Neural progenitor cell (in vitro differentiated cells): ENCODE data around the gene USP17L22.
"Not testable (repeated sequence)": the region's sequence is repeated elsewhere in the genome, so short reads cannot be mapped to it uniquely, and the experiment has no call there.

Experiments used
- CTCF ChIP-seq: fragments of 200-600 bp; sonication (generic); IDR thresholded peaks from 2 replicates; pipeline ENCODE4 v1.5.1; 2017; ENCODE audit warnings: antibody characterized with exemption, mild to moderate bottlenecking
- EZH2 ChIP-seq: fragments of 200-600 bp; sonication (generic); IDR thresholded peaks from 2 replicates; pipeline ENCODE4 v1.6.1; 2017; ENCODE audit warnings: antibody characterized with exemption, mild to moderate bottlenecking, moderate library complexity
- EZH2phosphoT487 ChIP-seq: fragments of 200-600 bp; sonication (generic); IDR thresholded peaks from 2 replicates; pipeline ENCODE4 v1.6.1; 2017; ENCODE audit warnings: antibody characterized with exemption

GRCh38 chr4:9238461-9238860, 29.0 kb upstream of the USP17L22 start:
- not testable (repeated sequence) for TF ChIP-seq CTCF, EZH2phosphoT487, EZH2
